GM13976 (cell line): Measurements from ENCODE around the gene MPZL3.
"Not testable (repeated sequence)": the region's sequence is repeated elsewhere in the genome, so short reads cannot be mapped to it uniquely, and the experiment has no call there.

Source experiments
- DNase-seq: peaks from one replicate; pipeline ENCODE4 v3.0.0; 2012; ENCODE audit warnings: low spot score
- in situ Hi-C: fragments of 300-500 bp; cut with MboI; formaldehyde crosslinking; loops from one replicate; pipeline ENCODE4 v1.12.0; 2022; ENCODE audit warnings: low sequenced_read_pairs, mixed read lengths, inconsistent platforms; ENCODE audit not compliant: unreplicated experiment
- TF ChIP-seq, protein P1 (sequence below): IDR thresholded peaks from 2 replicates; pipeline ENCODE4 v1.5.1; 2012; ENCODE audit warnings: borderline replicate concordance, mild to moderate bottlenecking; ENCODE audit not compliant: insufficient read depth; ENCODE audit errors: extremely low read depth, missing control alignments, control extremely low read depth

MPZL3 gene

GRCh38 chr11:118184784-118185579, 67.2 kb downstream of the MPZL3 start:
- TF ChIP-seq, protein P1, sequence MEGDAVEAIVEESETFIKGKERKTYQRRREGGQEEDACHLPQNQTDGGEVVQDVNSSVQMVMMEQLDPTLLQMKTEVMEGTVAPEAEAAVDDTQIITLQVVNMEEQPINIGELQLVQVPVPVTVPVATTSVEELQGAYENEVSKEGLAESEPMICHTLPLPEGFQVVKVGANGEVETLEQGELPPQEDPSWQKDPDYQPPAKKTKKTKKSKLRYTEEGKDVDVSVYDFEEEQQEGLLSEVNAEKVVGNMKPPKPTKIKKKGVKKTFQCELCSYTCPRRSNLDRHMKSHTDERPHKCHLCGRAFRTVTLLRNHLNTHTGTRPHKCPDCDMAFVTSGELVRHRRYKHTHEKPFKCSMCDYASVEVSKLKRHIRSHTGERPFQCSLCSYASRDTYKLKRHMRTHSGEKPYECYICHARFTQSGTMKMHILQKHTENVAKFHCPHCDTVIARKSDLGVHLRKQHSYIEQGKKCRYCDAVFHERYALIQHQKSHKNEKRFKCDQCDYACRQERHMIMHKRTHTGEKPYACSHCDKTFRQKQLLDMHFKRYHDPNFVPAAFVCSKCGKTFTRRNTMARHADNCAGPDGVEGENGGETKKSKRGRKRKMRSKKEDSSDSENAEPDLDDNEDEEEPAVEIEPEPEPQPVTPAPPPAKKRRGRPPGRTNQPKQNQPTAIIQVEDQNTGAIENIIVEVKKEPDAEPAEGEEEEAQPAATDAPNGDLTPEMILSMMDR, result no peak
- in situ Hi-C loops, result loop anchor here (10.0 kb wide), 1 partner anchor 170 kb away; the partner anchor contains the start of gene UBE4A
- no peak for DNase-seq

GRCh38 chr11:118183691-118184090, 68.5 kb downstream of the MPZL3 start:
- in situ Hi-C loops, result loop anchor here (10.0 kb wide), 1 partner anchor 171 kb away; the partner anchor contains the start of gene UBE4A
- not testable (repeated sequence) for DNase-seq

DNA sequence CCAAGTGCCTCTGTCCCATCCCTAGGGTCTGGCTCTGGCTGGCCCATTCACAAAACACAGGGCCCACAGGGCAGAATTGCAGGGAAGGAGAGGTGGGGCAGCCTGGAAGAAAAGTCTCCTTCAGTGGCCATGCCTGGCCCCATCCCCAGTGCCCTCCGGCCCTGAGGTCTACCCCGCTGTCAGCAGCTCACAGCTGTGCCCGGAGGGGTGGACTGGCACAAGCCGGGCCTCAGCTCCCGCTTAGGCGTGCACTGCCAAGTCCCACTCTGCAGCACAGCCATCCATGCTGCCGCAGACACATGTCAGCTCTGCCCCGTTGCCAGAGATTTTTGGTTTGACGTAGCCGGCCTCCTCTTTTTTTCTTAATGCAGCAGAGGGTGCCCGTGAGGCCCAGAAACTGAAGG, 71.9 kb downstream of the MPZL3 start:
- in situ Hi-C loops, result loop anchor here (10.0 kb wide), 1 partner anchor 174 kb away; the partner anchor contains the start of gene UBE4A
- no peak for DNase-seq
- TF ChIP-seq, protein P1, result no peak

GRCh38 chr11:118176778-118177134, 75.4 kb downstream of the MPZL3 start:
- no peak for DNase-seq
- TF ChIP-seq, protein P1, result no peak
- in situ Hi-C loops, result no loop called here
